Common myeloid progenitor, CD34-positive (primary cell): ENCODE measurements around the gene GPR42. TPM values are rescaled to one million over a fixed set of nuclear protein-coding genes. Genes with fewer than 3 reads are reported as not detected.
A peak's percentile ranks its signal among the peaks of the same experiment; 100 is the strongest.

Experiments
- CTCF ChIA-PET: fragments of 350-600 bp; sonication (Branson Sonifier 250); formaldehyde crosslinking; loops from one replicate; lab custom pipeline; 2021; ENCODE audit warnings: antibody characterized with exemption; lab: Charles Lee
- POLR2A ChIA-PET: fragments of 350-600 bp; sonication (Branson Sonifier 250); formaldehyde crosslinking; loops from one replicate; lab custom pipeline; 2021; ENCODE audit warnings: antibody characterized with exemption; lab: Charles Lee
- DNase-seq, 3 donors: peaks; one replicate each; pipeline versions ENCODE4 v3.0.0 to v3.0.0-alpha.2; 2013
- H3K27ac ChIP-seq, 2 experiments: 1 replicate in 1 of 2; 2 replicates in 1 of 2; pipeline ENCODE4 v1.7.0; 2013; ENCODE audit warnings: inconsistent platforms in 2 of 2, low read length in 2 of 2, mild to moderate bottlenecking in 2 of 2, low read depth in 1 of 2, moderate library complexity in 1 of 2; ENCODE audit not compliant: severe bottlenecking in 2 of 2, insufficient read depth in 1 of 2, poor library complexity in 1 of 2
- H3K27me3 ChIP-seq, 5 experiments: replicated peaks in 2 of 5; 1 replicate in 3 of 5; 2 replicates in 2 of 5; pipeline versions ENCODE4 v1.6.1 to v1.7.0; 2013; ENCODE audit warnings: low read length in 4 of 5, mild to moderate bottlenecking in 2 of 5, moderate library complexity in 2 of 5, inconsistent platforms in 1 of 5; ENCODE audit not compliant: insufficient read depth in 5 of 5, control insufficient read depth in 4 of 5
- H3K36me3 ChIP-seq, 4 experiments: 1 replicate in 2 of 4; 2 replicates in 2 of 4; pipeline versions ENCODE4 v1.6.1 to v1.7.0; 2013; ENCODE audit warnings: low read length in 3 of 4, control low read depth in 1 of 4, mild to moderate bottlenecking in 1 of 4; ENCODE audit not compliant: control insufficient read depth in 4 of 4, insufficient read depth in 4 of 4
- H3K4me1 ChIP-seq, 4 experiments: 1 replicate in 3 of 4; 2 replicates in 1 of 4; pipeline versions ENCODE4 v1.6.1 to v1.7.1; 2013; ENCODE audit warnings: low read length in 3 of 4, mild to moderate bottlenecking in 3 of 4, control low read depth in 1 of 4, inconsistent platforms in 1 of 4, moderate library complexity in 1 of 4; ENCODE audit not compliant: control insufficient read depth in 4 of 4, insufficient read depth in 4 of 4; ENCODE audit errors: control extremely low read depth in 1 of 4
- H3K4me3 ChIP-seq, 7 experiments: 1 replicate in 4 of 7; 2 replicates in 3 of 7; pipeline versions ENCODE4 v1.5.1 to v1.7.0; 2013; ENCODE audit warnings: mild to moderate bottlenecking in 7 of 7, low read length in 6 of 7, moderate library complexity in 6 of 7, inconsistent platforms in 2 of 7, low read depth in 2 of 7, control low read depth in 1 of 7; ENCODE audit not compliant: insufficient read depth in 4 of 7, control insufficient read depth in 1 of 7; ENCODE audit errors: extremely low read depth in 1 of 7
- H3K9me3 ChIP-seq, 5 experiments: 1 replicate in 4 of 5; 2 replicates in 1 of 5; pipeline versions ENCODE4 v1.6.1 to v1.7.1; 2013; ENCODE audit warnings: low read length in 4 of 5, mild to moderate bottlenecking in 2 of 5, inconsistent platforms in 1 of 5, low read depth in 1 of 5, moderate library complexity in 1 of 5; ENCODE audit not compliant: control insufficient read depth in 4 of 5, insufficient read depth in 2 of 5; ENCODE audit errors: control extremely low read depth in 1 of 5
- WGBS: methylation state at CpG from one replicate; pipeline ENCODE4 v1.1.5; 2013; ENCODE audit not compliant: insufficient coverage; 5-methylcytosine and 5-hydroxymethylcytosine counted together
- polyA plus RNA-seq: library from polyadenylated mRNA; unstranded; fragments of 120-200 nt; gene quantifications from one replicate; pipeline ENCODE4 v1.2.1, GENCODE V29; 2013

The GPR42 gene
- 0.04 TPM for polyA plus RNA-seq

- POLR2A ChIA-PET = no interaction called here
- H3K9me3 ChIP-seq = peaks cover 0 to 8% (median 0%) of the 10 kb centered on the region in 5 experiments
- H3K27me3 ChIP-seq = peaks cover 0 to 4% (median 0%) of the 10 kb centered on the region in 5 experiments
- no peak within 1 kb of the TSS for H3K27ac ChIP-seq
- WGBS = 97% methylated on average over 3 of the region's 8 CpGs
- CTCF ChIA-PET = no interaction called here
- no peak for DNase-seq
- H3K4me1 ChIP-seq = peaks cover 0 to 2% (median 0%) of the 10 kb centered on the region in 4 experiments
- H3K4me3 ChIP-seq = no peak within 1 kb of the TSS
- H3K36me3 ChIP-seq = no peaks in the 10 kb centered on the region
Observed at GRCh38 chr19:35370722-35371121, at the start of gene GPR42. TSS of gene GPR42 (plus strand) at chr19:35371068. CDS start at chr19:35371360, 292 bp downstream.

GRCh38 chr19:35321291-35321690 lies 49.6 kb upstream of the GPR42 start:
- H3K27me3 ChIP-seq = no peaks in the 10 kb centered on the region
- CTCF ChIA-PET = interaction anchor here (1.1 kb wide), 1 partner anchor 26 kb away, joined by 3 read pairs; no protein-coding TSS in a partner anchor
- peaks cover 12 to 48% (median 36%) of the 10 kb centered on the region in 4 experiments for H3K4me1 ChIP-seq
- H3K27ac ChIP-seq = no peak overlapping the region
- WGBS = 100% methylated on average over 1 of the region's 2 CpGs
- DNase-seq = no peak
- no peaks in the 10 kb centered on the region for H3K36me3 ChIP-seq
- H3K9me3 ChIP-seq = no peaks in the 10 kb centered on the region
- POLR2A ChIA-PET = no interaction called here
- H3K4me3 ChIP-seq = no peak overlapping the region

GRCh38 chr19:35322014-35322413 lies 48.9 kb upstream of the GPR42 start:
- H3K36me3 ChIP-seq = no peaks in the 10 kb centered on the region
- no peak overlapping the region for H3K27ac ChIP-seq
- no peak for DNase-seq
- H3K4me3 ChIP-seq = no peak overlapping the region
- H3K9me3 ChIP-seq = no peaks in the 10 kb centered on the region
- WGBS = 98% methylated on average over 5 of the region's 9 CpGs
- ChIA-PET CTCF (interaction anchor here (2.0 kb wide), 1 partner anchor 31 kb away, joined by 4 read pairs; no protein-coding TSS in a partner anchor), POLR2A (no interaction called here)
- no peaks in the 10 kb centered on the region for H3K27me3 ChIP-seq
- peaks cover 12 to 48% (median 35%) of the 10 kb centered on the region in 4 experiments for H3K4me1 ChIP-seq

GRCh38 chr19:35327642-35328041 lies 43.2 kb upstream of the GPR42 start:
- ChIA-PET POLR2A (interaction anchor here (0.7 kb wide), 1 partner anchor 11 kb away, joined by 3 read pairs; no protein-coding TSS in a partner anchor), CTCF (interaction anchor here (1.0 to 1.7 kb wide), 4 partner anchors 10 to 146 kb away, joined by 3 to 7 read pairs (median 4); no protein-coding TSS in a partner anchor)
- Histone ChIP-seq H3K27me3 (no peaks in the 10 kb centered on the region), H3K27ac (no peak overlapping the region), H3K9me3 (no peaks in the 10 kb centered on the region), H3K4me3 (no peak overlapping the region), H3K36me3 (no peaks in the 10 kb centered on the region), H3K4me1 (peaks cover 0 to 26% (median 19%) of the 10 kb centered on the region in 4 experiments)
- no peak for DNase-seq
- 100% methylated on average over 3 of the region's 4 CpGs for WGBS

GRCh38 chr19:35328851-35329285 lies 42.0 kb upstream of the GPR42 start, which contains the start of gene CD22:
TSS of gene CD22 (plus strand) at chr19:35329187. CDS start at chr19:35332041, 2,854 bp downstream.
- Histone ChIP-seq H3K36me3 (no peaks in the 10 kb centered on the region), H3K4me3 (peak within 1 kb of the TSS in 5 of 7 experiments; percentile 22 to 70 (median 39)), H3K27ac (no peak within 1 kb of the TSS), H3K4me1 (peaks cover 0 to 28% (median 26%) of the 10 kb centered on the region in 4 experiments), H3K9me3 (no peaks in the 10 kb centered on the region), H3K27me3 (no peaks in the 10 kb centered on the region)
- peak; percentile 58 to 91 (median 90) for DNase-seq
- CTCF ChIA-PET = interaction anchor here (1.0 to 1.7 kb wide), 4 partner anchors 9 to 144 kb away, joined by 3 to 7 read pairs (median 4); no protein-coding TSS in a partner anchor
- 4% methylated on average over 11 of the region's 12 CpGs for WGBS
- POLR2A ChIA-PET = interaction anchor here (0.6 to 0.9 kb wide), 2 partner anchors 48 to 60 kb away, joined by 4 to 5 read pairs; partner anchors contain the start of gene USF2

- Histone ChIP-seq H3K27ac (no peak overlapping the region), H3K4me3 (peak overlapping the region in 5 of 7 experiments; percentile 22 to 70 (median 33)), H3K4me1 (peaks cover 0 to 28% (median 26%) of the 10 kb centered on the region in 4 experiments), H3K9me3 (no peaks in the 10 kb centered on the region), H3K36me3 (no peaks in the 10 kb centered on the region), H3K27me3 (no peaks in the 10 kb centered on the region)
- CTCF ChIA-PET = interaction anchor here (1.0 to 1.7 kb wide), 3 partner anchors 8 to 59 kb away, joined by 3 to 7 read pairs (median 4); no protein-coding TSS in a partner anchor
- no peak for DNase-seq
- POLR2A ChIA-PET = interaction anchor here (0.9 kb wide), 1 partner anchor 61 kb away, joined by 5 read pairs; the partner anchor contains the start of gene USF2
- 93% methylated on average over 2 of the region's 4 CpGs for WGBS
Observed at GRCh38 chr19:35329323-35329722, 41.5 kb upstream of the GPR42 start.

GRCh38 chr19:35330475-35330874 lies 40.4 kb upstream of the GPR42 start:
- no peaks in the 10 kb centered on the region for H3K36me3 ChIP-seq
- POLR2A ChIA-PET = no interaction called here
- H3K4me1 ChIP-seq = peaks cover 0 to 27% (median 26%) of the 10 kb centered on the region in 4 experiments
- no peaks in the 10 kb centered on the region for H3K9me3 ChIP-seq
- no peak overlapping the region for H3K4me3 ChIP-seq
- H3K27ac ChIP-seq = no peak overlapping the region
- no peaks in the 10 kb centered on the region for H3K27me3 ChIP-seq
- DNase-seq = peak in 2 of 3 donors; percentile 39 to 55
- 66% methylated on average over 4 of the region's 7 CpGs for WGBS
- CTCF ChIA-PET = interaction anchor here (0.7 to 1.0 kb wide), 2 partner anchors 14 to 17 kb away, joined by 3 read pairs; partner anchors contain the start of gene FFAR1
